GM23338 (cell line): ENCODE data around the gene ALDH8A1. TPM values are rescaled to one million over a fixed set of nuclear protein-coding genes. Genes with fewer than 3 reads are reported as not detected.

ENCODE experiments used
- ATAC-seq: fragments of 200-7000 bp; cut with Tn5 transposase; 3 replicates; pipeline ENCODE4 v1.9.1; 2020
- DNase-seq: peaks from one replicate; pipeline ENCODE4 v3.0.0-alpha.2; 2015; ENCODE audit warnings: low spot score
- H2AFZ ChIP-seq: fragments of 200-600 bp; sonication (generic); 2 replicates; pipeline ENCODE4 v1.8.0; 2016; ENCODE audit warnings: antibody characterized with exemption, mild to moderate bottlenecking, moderate library complexity
- H3F3A ChIP-seq: fragments of 200-600 bp; sonication (generic); replicated peaks from 2 replicates; pipeline ENCODE4 v1.8.0; 2017; ENCODE audit warnings: antibody characterized with exemption, mixed run types, low read depth
- H3K27ac ChIP-seq: fragments of 200-600 bp; sonication (generic); 2 replicates; pipeline ENCODE4 v1.6.1; 2016; ENCODE audit warnings: low read depth
- H3K27me3 ChIP-seq: fragments of 200-600 bp; sonication (generic); 2 replicates; pipeline ENCODE4 v1.8.0; 2016; ENCODE audit warnings: mild to moderate bottlenecking, mixed run types, moderate library complexity; ENCODE audit not compliant: insufficient read depth
- H3K36me3 ChIP-seq: fragments of 200-600 bp; sonication (generic); 2 replicates; pipeline ENCODE4 v1.8.0; 2016; ENCODE audit warnings: mild to moderate bottlenecking; ENCODE audit not compliant: insufficient read depth
- H3K4me1 ChIP-seq: fragments of 200-600 bp; sonication (generic); 2 replicates; pipeline ENCODE4 v1.8.0; 2016; ENCODE audit warnings: mild to moderate bottlenecking, moderate library complexity; ENCODE audit not compliant: insufficient read depth
- H3K4me2 ChIP-seq: fragments of 200-600 bp; sonication (generic); 2 replicates; pipeline ENCODE4 v1.7.1; 2017; ENCODE audit warnings: mixed run types
- H3K4me3 ChIP-seq: fragments of 200-600 bp; sonication (generic); 2 replicates; pipeline ENCODE4 v1.6.1; 2016; ENCODE audit warnings: mixed run types
- H3K79me2 ChIP-seq: fragments of 200-600 bp; sonication (generic); replicated peaks from 2 replicates; pipeline ENCODE4 v1.8.0; 2017; ENCODE audit warnings: mild to moderate bottlenecking; ENCODE audit not compliant: insufficient read depth
- H3K9me2 ChIP-seq: fragments of 200-600 bp; sonication (generic); 2 replicates; pipeline ENCODE4 v1.8.0; 2017; ENCODE audit not compliant: insufficient read depth
- H4K20me1 ChIP-seq: fragments of 200-600 bp; sonication (generic); replicated peaks from 2 replicates; pipeline ENCODE4 v1.8.0; 2017; ENCODE audit warnings: mild to moderate bottlenecking; ENCODE audit not compliant: insufficient read depth
- H3K27ac Mint-ChIP-seq: 2 replicates; pipeline ENCODE4 v1.8.0; 2020; ENCODE audit warnings: inconsistent platforms, mild to moderate bottlenecking, moderate library complexity, mixed read lengths
- H3K27me3 Mint-ChIP-seq: 3 replicates; pipeline ENCODE4 v1.8.0; 2022; ENCODE audit warnings: low read depth, mild to moderate bottlenecking, moderate library complexity, mixed read lengths, inconsistent platforms; ENCODE audit not compliant: insufficient read depth, poor library complexity
- H3K36me3 Mint-ChIP-seq: 3 replicates; pipeline ENCODE4 v1.8.0; 2021; ENCODE audit warnings: low read depth, mild to moderate bottlenecking, inconsistent platforms, moderate library complexity, mixed read lengths
- H3K4me1 Mint-ChIP-seq: 3 replicates; pipeline ENCODE4 v1.8.0; 2020; ENCODE audit warnings: mild to moderate bottlenecking, inconsistent platforms, mixed read lengths
- H3K4me3 Mint-ChIP-seq: 3 replicates; pipeline ENCODE4 v1.8.0; 2021; ENCODE audit warnings: moderate library complexity, mild to moderate bottlenecking, inconsistent platforms, mixed read lengths
- H3K9me3 Mint-ChIP-seq: 3 replicates; pipeline ENCODE4 v1.8.0; 2020; ENCODE audit warnings: moderate library complexity, mild to moderate bottlenecking, inconsistent platforms, mixed read lengths
- CREB1 ChIP-seq: fragments of 250-450 bp; sonication (Bioruptor Pico); IDR thresholded peaks from 2 replicates; pipeline ENCODE4 v1.5.0; 2020; ENCODE audit warnings: low read depth, mild to moderate bottlenecking, moderate library complexity
- CTCF ChIP-seq, 2 experiments: fragments of 200-600 bp in 1 of 2; sonication (generic) in 1 of 2; conservative IDR thresholded peaks; 2 replicates each; pipeline versions ENCODE4 v1.5.1 to v1.6.1; 2016 to 2017; ENCODE audit warnings: antibody characterized with exemption in 2 of 2, low read depth in 2 of 2, mild to moderate bottlenecking in 2 of 2, moderate library complexity in 1 of 2
- ETS1 ChIP-seq: IDR thresholded peaks from 2 replicates; pipeline ENCODE4 v1.6.1; 2016; ENCODE audit warnings: antibody characterized with exemption
- EZH2 ChIP-seq: fragments of 200-600 bp; sonication (generic); IDR thresholded peaks from one replicate; pipeline ENCODE4 v1.8.0; 2017; ENCODE audit warnings: antibody characterized with exemption, mild to moderate bottlenecking, low read depth; ENCODE audit not compliant: unreplicated experiment
- EZH2phosphoT487 ChIP-seq: fragments of 200-600 bp; sonication (generic); IDR thresholded peaks from one replicate; pipeline ENCODE4 v1.8.1; 2018; ENCODE audit warnings: antibody characterized with exemption; ENCODE audit not compliant: unreplicated experiment
- JUNB ChIP-seq: IDR thresholded peaks from one replicate; pipeline ENCODE4 v1.6.1; 2016; ENCODE audit warnings: antibody characterized with exemption; ENCODE audit not compliant: unreplicated experiment
- NANOG ChIP-seq: IDR thresholded peaks from 2 replicates; pipeline ENCODE4 v1.6.1; 2016; ENCODE audit warnings: antibody characterized with exemption, borderline replicate concordance
- POLR2AphosphoS5 ChIP-seq: IDR thresholded peaks from 2 replicates; pipeline ENCODE4 v1.6.1; 2016; ENCODE audit warnings: antibody characterized with exemption, low read depth
- STAT1 ChIP-seq: IDR thresholded peaks from one replicate; pipeline ENCODE4 v1.6.1; 2016; ENCODE audit warnings: antibody characterized with exemption; ENCODE audit not compliant: unreplicated experiment
- ZNF114 ChIP-seq: fragments of 250-450 bp; sonication (Bioruptor Pico); IDR thresholded peaks from 2 replicates; pipeline ENCODE4 v1.5.0; 2020; ENCODE audit warnings: mild to moderate bottlenecking, moderate library complexity
- ZNF331 ChIP-seq: fragments of 250-450 bp; sonication (Bioruptor Pico); IDR thresholded peaks from 2 replicates; pipeline ENCODE4 v1.5.0; 2020; ENCODE audit warnings: low read depth, mild to moderate bottlenecking, moderate library complexity
- polyA plus RNA-seq: library from polyadenylated mRNA; unstranded; fragments of >200 nt; fragmentation: Nextera tagmentation; extraction: Ambion mirVana; gene quantifications from 2 replicates; pipeline ENCODE4 v1.2.1, GENCODE V29; 2016
- total RNA-seq: library from RNA; depleted of rRNA; stranded (reverse); fragments of >200 nt; shearing (Covaris generic); gene quantifications from 2 replicates; pipeline ENCODE4 v1.2.3, GENCODE V29; 2014

ALDH8A1 gene
- total and polyA plus RNA-seq, 2 experiments from 2014 or later = not detected

GRCh38 chr6:134882426-134883038 lies 67.4 kb downstream of the ALDH8A1 start:
- Mint-ChIP-seq H3K4me3 (no peak overlapping the region), H3K27me3 (peaks cover 1% of the 10 kb centered on the region), H3K27ac (no peak overlapping the region), H3K9me3 (peaks cover 3% of the 10 kb centered on the region; the same call in 1 of the 3 replicates), H3K36me3 (no peaks in the 10 kb centered on the region), H3K4me1 (no peaks in the 10 kb centered on the region)
- Histone ChIP-seq H3K9me2 (no peaks in the 10 kb centered on the region), H3K36me3 (no peaks in the 10 kb centered on the region), H3K27me3 (no peaks in the 10 kb centered on the region), H3F3A (no peaks in the 10 kb centered on the region), H2AFZ (peak overlapping the region; percentile 83; the same call in 1 of the 2 replicates), H3K27ac (no peak overlapping the region), H3K4me1 (no peaks in the 10 kb centered on the region), H3K4me2 (no peak overlapping the region), H3K79me2 (no peaks in the 10 kb centered on the region), H3K4me3 (no peak overlapping the region), H4K20me1 (no peaks in the 10 kb centered on the region)
- peak; percentile 72 for DNase-seq
- ATAC-seq = peak; percentile 67
- no peak for TF ChIP-seq JUNB
- peak; percentile 86 to 94 for TF ChIP-seq CTCF (conservative IDR thresholded peaks at IDR 0.05; ENCODE audit: low read depth in 2 of 2)

- no peak overlapping the region for H3K27ac Mint-ChIP-seq
- Histone ChIP-seq H3K4me3 (no peak overlapping the region), H3K4me2 (no peak overlapping the region), H3K27me3 (no peaks in the 10 kb centered on the region), H2AFZ (no peak overlapping the region), H3K36me3 (no peaks in the 10 kb centered on the region), H3K27ac (no peak overlapping the region), H3F3A (no peaks in the 10 kb centered on the region), H3K4me1 (no peaks in the 10 kb centered on the region), H3K79me2 (no peaks in the 10 kb centered on the region), H4K20me1 (no peaks in the 10 kb centered on the region), H3K9me2 (no peaks in the 10 kb centered on the region)
- DNase-seq (no peak), ATAC-seq (no peak)
- H3K4me3 Mint-ChIP-seq = no peak overlapping the region
- peaks cover 6% of the 10 kb centered on the region; the same call in 2 of the 3 replicates for H3K36me3 Mint-ChIP-seq
- H3K9me3 Mint-ChIP-seq = peaks cover 12% of the 10 kb centered on the region
- H3K27me3 Mint-ChIP-seq = peaks cover 4% of the 10 kb centered on the region
- H3K4me1 Mint-ChIP-seq = no peaks in the 10 kb centered on the region
- TF ChIP-seq ZNF331 (CRISPR knock-in tag) = no peak
- no peak for TF ChIP-seq CTCF (conservative IDR thresholded peaks at IDR 0.05; ENCODE audit: low read depth in 2 of 2)
- TF ChIP-seq NANOG = no peak
- no peak for TF ChIP-seq ZNF114 (CRISPR knock-in tag)
- TF ChIP-seq ETS1 = no peak
- TF ChIP-seq CREB1 (CRISPR knock-in tag) = no peak
- no peak for TF ChIP-seq JUNB
- no peak for TF ChIP-seq POLR2AphosphoS5
- TF ChIP-seq EZH2phosphoT487 = no peak
- TF ChIP-seq EZH2 = no peak
- no peak for TF ChIP-seq STAT1
These were observed 69.3 kb downstream of the ALDH8A1 start for GRCh38 chr6:134880487-134881190.
